K562 (cell line): ENCODE results near the gene MGST3. TPM values are rescaled to one million over a fixed set of nuclear protein-coding genes. Genes with fewer than 3 reads are reported as not detected.

Source experiments
- ATF2 ChIP-seq: sonication (generic); formaldehyde crosslinking; IDR thresholded peaks from 2 replicates; pipeline ENCODE4 v1.8.1; 2022; ENCODE audit warnings: missing genetic modification reagents
- BCLAF1 ChIP-seq, 2 experiments: fragments of 450-650 bp in 1 of 2; IDR thresholded peaks; 2 replicates each; pipeline ENCODE4 v1.6.1; 2011 to 2017; ENCODE audit warnings: low read depth in 2 of 2, antibody characterized with exemption in 1 of 2, borderline replicate concordance in 1 of 2, low read length in 1 of 2, mild to moderate bottlenecking in 1 of 2, mixed read lengths in 1 of 2; ENCODE audit not compliant: control insufficient read depth in 1 of 2
- CBFA2T3 ChIP-seq: fragments of 450-650 bp; IDR thresholded peaks from 2 replicates; pipeline ENCODE4 v1.6.1; 2017
- DPF2 ChIP-seq: fragments of 450-650 bp; IDR thresholded peaks from 2 replicates; pipeline ENCODE4 v1.6.1; 2016
- HEY1 ChIP-seq: fragments of 250-450 bp; sonication (Bioruptor Pico); IDR thresholded peaks from 2 replicates; pipeline ENCODE4 v1.5.0; 2020; ENCODE audit warnings: mild to moderate bottlenecking, moderate library complexity, borderline replicate concordance
- ID3 ChIP-seq, 2 experiments: fragments of 250-450 bp in 1 of 2; fragments of 450-650 bp in 1 of 2; sonication (Bioruptor Pico) in 1 of 2; IDR thresholded peaks; 2 replicates each; pipeline versions ENCODE4 v1.6.1 to v1.8.0; 2016 to 2021; ENCODE audit warnings: mild to moderate bottlenecking in 2 of 2, moderate library complexity in 2 of 2, missing compliant biosample characterization in 1 of 2, missing genetic modification characterization in 1 of 2
- MLLT1 ChIP-seq, 2 experiments: fragments of 450-650 bp; IDR thresholded peaks; 2 replicates each; pipeline ENCODE4 v1.6.1; 2016
- MYNN ChIP-seq, 2 experiments: sonication (generic); formaldehyde crosslinking in 1 of 2; IDR thresholded peaks; 2 replicates each; pipeline versions ENCODE4 v1.5.0 to v1.6.1; 2016 to 2020; ENCODE audit warnings: antibody characterized with exemption in 1 of 2, missing genetic modification reagents in 1 of 2
- POU5F1 ChIP-seq: fragments of 150-350 bp; IDR thresholded peaks from 2 replicates; pipeline ENCODE4 v1.6.1; 2014; ENCODE audit warnings: borderline replicate concordance, low read length, low read depth, mild to moderate bottlenecking; ENCODE audit not compliant: partially characterized antibody
- SAP30 ChIP-seq: fragments of 200-600 bp; sonication (generic); IDR thresholded peaks from 2 replicates; pipeline ENCODE4 v1.6.1; 2012; ENCODE audit warnings: borderline replicate concordance, low read depth, mild to moderate bottlenecking, moderate library complexity, low read length, control low read depth, inconsistent platforms; ENCODE audit not compliant: insufficient read depth, poor library complexity, severe bottlenecking
- SMAD1 ChIP-seq: fragments of 150-350 bp; IDR thresholded peaks from 2 replicates; pipeline ENCODE4 v1.6.1; 2014; ENCODE audit warnings: low read length, low read depth; ENCODE audit not compliant: partially characterized antibody
- TAF7 ChIP-seq: fragments of 450-650 bp; IDR thresholded peaks from 2 replicates; pipeline ENCODE4 v1.6.1; 2016; ENCODE audit warnings: missing genetic modification characterization, missing compliant biosample characterization
- TCF3 ChIP-seq: sonication (generic); formaldehyde crosslinking; IDR thresholded peaks from 2 replicates; pipeline ENCODE4 v1.4.0; 2020; ENCODE audit warnings: mild to moderate bottlenecking, missing genetic modification reagents
- ZBTB34 ChIP-seq: fragments of 250-450 bp; sonication (Bioruptor Pico); IDR thresholded peaks from 2 replicates; pipeline ENCODE4 v1.8.0; 2021; ENCODE audit warnings: mild to moderate bottlenecking, moderate library complexity
- ZNF217 ChIP-seq: sonication (generic); formaldehyde crosslinking; IDR thresholded peaks from 2 replicates; pipeline ENCODE4 v1.8.0; 2022; ENCODE audit warnings: mild to moderate bottlenecking, missing genetic modification reagents
- ZNF274 ChIP-seq: IDR thresholded peaks from 2 replicates; pipeline ENCODE4 v1.6.1; 2011; ENCODE audit warnings: low read depth, mild to moderate bottlenecking, low read length, moderate library complexity, borderline replicate concordance
- polyA plus RNA-seq, 8 experiments: library from polyadenylated mRNA; depleted of rRNA in 4 of 8; stranded (reverse) in 5 of 8; unstranded in 3 of 8; fragments of >200 nt; fragmentation: Nextera tagmentation in 2 of 8; fragmentation: Illumina TruSeq in 1 of 8; extraction: Ambion mirVana in 2 of 8; extraction: Trizol in 1 of 8; gene quantifications; 2 replicates each; pipeline versions ENCODE4 v1.2.1 to v1.2.3, GENCODE V29; 2011 to 2014; ENCODE audit warnings: inconsistent platforms in 1 of 8, missing spikeins in 1 of 8
- total RNA-seq, 7 experiments: library from RNA; depleted of rRNA in 6 of 7; stranded (reverse); fragments of >200 nt in 6 of 7; fragmentation: Illumina TruSeq in 2 of 7; extraction: Trizol in 2 of 7; gene quantifications; 2 replicates each; pipeline versions ENCODE4 v1.2.1 to v1.2.3, GENCODE V29; 2011 to 2021; ENCODE audit warnings: low replicate concordance in 1 of 7

The MGST3 gene
- total and polyA plus RNA-seq, 9 of the 15 experiments (the other 6 are each of a cell fraction or from before 2014, with no cell fraction given): 70.7 to 287 (median 105) TPM

GRCh38 chr1:165645654-165646366 lies 14.8 kb downstream of the MGST3 start (continued):
- TF ChIP-seq HEY1 (CRISPR knock-in tag) (no peak), ZBTB34 (no peak), CBFA2T3 (peak; percentile 74), MYNN (IDR thresholded peaks at IDR 0.05) (0 out of 2 replicates have a peak, but pooled peaks have one; percentile 61), MYNN (CRISPR knock-in tag; IDR thresholded peaks at IDR 0.05) (no peak), TCF3 (CRISPR knock-in tag) (peak; percentile 49; the same call in 1 of the 2 replicates), POU5F1 (no peak), ATF2 (CRISPR knock-in tag) (no peak), SMAD1 (no peak), SAP30 (no peak), ZNF217 (CRISPR knock-in tag) (no peak), ID3 (CRISPR knock-in tag; IDR thresholded peaks at IDR 0.05) (no peak), ID3 (tag; IDR thresholded peaks at IDR 0.05) (no peak), DPF2 (0 out of 2 replicates have a peak, but pooled peaks have one; percentile 41), BCLAF1 (IDR thresholded peaks at IDR 0.05; ENCODE audit: borderline replicate concordance in 1 of 2, control insufficient read depth in 1 of 2, low read depth in 2 of 2, low read length in 1 of 2) (no peak), TAF7 (no peak), ZNF274 (no peak), MLLT1 (IDR thresholded peaks at IDR 0.05) (0 out of 4 replicates have a peak, but pooled peaks of 1 of the 2 experiments have one; percentile 14)
